AG10803 (cell line): Measurements from ENCODE around the gene P2RY8.

Source experiments
- DNase-seq: peaks from one replicate; pipeline ENCODE4 v3.0.0; 2010; ENCODE audit warnings: low read depth
- H3K4me3 ChIP-seq: 2 replicates; pipeline ENCODE4 v1.5.1; 2011; ENCODE audit warnings: mild to moderate bottlenecking, low read length, control low read depth
- CTCF ChIP-seq: conservative IDR thresholded peaks from 2 replicates; pipeline ENCODE4 v1.5.1; 2011; ENCODE audit warnings: mild to moderate bottlenecking, low read length, control low read depth, inconsistent platforms

Gene P2RY8

DNA sequence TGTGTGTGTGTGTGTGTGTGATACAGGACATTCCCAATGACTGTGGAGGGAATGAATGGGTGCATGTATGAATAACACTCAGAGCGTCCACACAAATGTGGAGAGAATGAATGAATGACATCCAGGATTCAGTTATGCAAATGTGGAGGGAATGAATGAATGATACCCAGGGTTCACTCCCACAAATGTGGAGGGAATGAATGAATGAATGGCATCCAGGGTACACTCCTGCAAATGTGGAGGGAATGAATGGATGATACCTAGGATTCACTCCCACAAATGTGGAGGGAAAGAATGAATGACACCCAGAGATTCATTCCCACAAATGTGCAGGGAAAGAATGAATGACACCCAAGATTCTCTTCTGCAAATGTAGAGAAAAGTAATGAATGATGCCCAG, 48.2 kb downstream of the P2RY8 start:
- DNase-seq, result no peak
- no peak overlapping the region for H3K4me3 ChIP-seq
- TF ChIP-seq CTCF, result no peak

DNA sequence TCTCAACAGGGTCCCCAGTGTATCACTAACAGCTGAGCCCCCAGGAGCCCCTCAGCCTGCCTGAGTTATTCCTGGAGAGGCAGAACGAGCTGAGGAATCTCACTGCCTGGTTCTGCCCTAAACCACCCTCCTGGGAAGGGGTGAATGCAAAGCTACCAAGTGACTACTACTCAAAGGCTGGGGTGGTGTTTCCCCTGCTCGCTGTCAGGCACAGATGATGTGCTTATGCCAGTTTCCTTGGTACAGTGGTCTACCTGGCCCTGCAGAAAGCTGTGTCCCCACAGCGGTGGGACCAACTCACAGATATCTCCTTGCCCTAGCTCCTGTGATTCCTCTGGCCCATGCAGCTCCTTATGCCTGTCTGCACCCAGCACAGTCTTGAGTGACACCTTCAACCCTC, 48.8 kb downstream of the P2RY8 start:
- no peak for TF ChIP-seq CTCF
- DNase-seq, result no peak
- H3K4me3 ChIP-seq, result no peak overlapping the region

- no peak for TF ChIP-seq CTCF
- no peak for DNase-seq
- no peak overlapping the region for H3K4me3 ChIP-seq
Observed at GRCh38 chrX:1487401-1487800, 49.6 kb downstream of the P2RY8 start.

GRCh38 chrX:1486749-1487361, 50.1 kb downstream of the P2RY8 start:
- no peak overlapping the region for H3K4me3 ChIP-seq
- no peak for DNase-seq
- TF ChIP-seq CTCF, result no peak

DNA sequence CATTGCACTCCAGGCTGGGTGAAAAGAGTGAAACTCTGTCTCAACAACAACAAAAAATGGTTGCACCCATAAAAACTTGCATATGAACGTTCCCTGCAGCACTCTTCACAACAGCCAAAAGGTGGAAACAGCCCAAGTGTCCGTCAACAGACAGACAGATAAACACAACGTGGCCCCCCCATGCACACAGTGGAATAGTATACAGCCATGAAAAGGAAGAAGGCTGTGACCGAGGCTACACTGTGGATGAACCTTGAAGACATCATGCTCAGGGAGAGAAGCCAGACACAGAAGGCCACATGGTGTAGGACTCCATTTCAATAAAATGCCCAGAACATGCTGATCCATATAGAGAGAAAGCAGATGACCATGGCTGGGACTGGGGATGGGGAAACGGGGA, 50.8 kb downstream of the P2RY8 start:
- no peak overlapping the region for H3K4me3 ChIP-seq
- TF ChIP-seq CTCF, result no peak
- no peak for DNase-seq

GRCh38 chrX:1485033-1485432, 52.0 kb downstream of the P2RY8 start:
- no peak for TF ChIP-seq CTCF
- DNase-seq, result no peak
- H3K4me3 ChIP-seq, result no peak overlapping the region

GRCh38 chrX:1484638-1485019, 52.4 kb downstream of the P2RY8 start:
- no peak for DNase-seq
- H3K4me3 ChIP-seq, result no peak overlapping the region
- TF ChIP-seq CTCF, result no peak
